ENCODE results near the gene ULK1.

- TF ChIP-seq CTCF (IDR thresholded peaks at IDR 0.05) (no peak), POLR2A (IDR thresholded peaks at IDR 0.05) (no peak)
Observed at GRCh38 chr12:131971226-131971625, 76.8 kb downstream of the ULK1 start.

Measured in uterus (tissue), 2 donors.